Astrocyte (in vitro differentiated cells and primary cell): ENCODE data around the gene PLEKHF1. TPM values are rescaled to one million over a fixed set of nuclear protein-coding genes. Genes with fewer than 3 reads are reported as not detected.

Experiments
- DNase-seq: peaks from one replicate; pipeline ENCODE4 v3.0.0-alpha.2; 2010; ENCODE audit warnings: low read depth
- FAIRE-seq: peaks from 2 replicates; lab custom pipeline; 2011; peaks lifted over from hg19 to GRCh38; lab: Jason Lieb, UNC
- H2AFZ ChIP-seq: 2 replicates; pipeline ENCODE4 v1.6.0; 2012; ENCODE audit warnings: low read depth, low read length, inconsistent platforms
- H3K27ac ChIP-seq: 2 replicates; pipeline ENCODE4 v1.5.1; 2011; ENCODE audit warnings: low read depth, low read length, inconsistent platforms
- H3K27me3 ChIP-seq: 2 replicates; pipeline ENCODE4 v1.6.0; 2011; ENCODE audit warnings: low read length, inconsistent platforms; ENCODE audit not compliant: insufficient read depth
- H3K36me3 ChIP-seq: 2 replicates; pipeline ENCODE4 v1.5.1; 2011; ENCODE audit warnings: low read length, inconsistent platforms; ENCODE audit not compliant: insufficient read depth
- H3K4me1 ChIP-seq: 2 replicates; pipeline ENCODE4 v1.5.1; 2011; ENCODE audit warnings: low read length, inconsistent platforms; ENCODE audit not compliant: insufficient read depth
- H3K4me2 ChIP-seq: 2 replicates; pipeline ENCODE4 v1.6.0; 2012; ENCODE audit warnings: low read length, inconsistent platforms
- H3K4me3 ChIP-seq: 2 replicates; pipeline ENCODE4 v1.5.1; 2011; ENCODE audit warnings: low read depth, mild to moderate bottlenecking, low read length, inconsistent platforms; ENCODE audit not compliant: insufficient read depth
- H3K79me2 ChIP-seq: 2 replicates; pipeline ENCODE4 v1.6.0; 2012; ENCODE audit warnings: mild to moderate bottlenecking, low read length, inconsistent platforms; ENCODE audit not compliant: insufficient read depth
- H3K9ac ChIP-seq: 2 replicates; pipeline ENCODE4 v1.6.0; 2012; ENCODE audit warnings: mild to moderate bottlenecking, low read length, inconsistent platforms
- H3K9me3 ChIP-seq: 2 replicates; pipeline ENCODE4 v1.5.1; 2012; ENCODE audit warnings: low read depth, mild to moderate bottlenecking, low read length, inconsistent platforms; ENCODE audit not compliant: insufficient read depth
- H4K20me1 ChIP-seq: 2 replicates; pipeline ENCODE4 v1.6.0; 2012; ENCODE audit warnings: low read length, inconsistent platforms; ENCODE audit not compliant: insufficient read depth
- H3K27ac Mint-ChIP-seq: one replicate; pipeline ENCODE4 v1.8.0; 2021; ENCODE audit warnings: mild to moderate bottlenecking, mixed read lengths; ENCODE audit not compliant: unreplicated experiment
- H3K27me3 Mint-ChIP-seq: one replicate; pipeline ENCODE4 v1.8.0; 2021; ENCODE audit warnings: low read depth, mixed read lengths; ENCODE audit not compliant: unreplicated experiment
- H3K36me3 Mint-ChIP-seq: one replicate; pipeline ENCODE4 v1.8.0; 2021; ENCODE audit warnings: low read depth, mixed read lengths; ENCODE audit not compliant: unreplicated experiment
- H3K4me1 Mint-ChIP-seq: one replicate; pipeline ENCODE4 v1.8.0; 2021; ENCODE audit warnings: low read depth, mixed read lengths; ENCODE audit not compliant: unreplicated experiment
- H3K4me3 Mint-ChIP-seq: one replicate; pipeline ENCODE4 v1.8.0; 2021; ENCODE audit warnings: mild to moderate bottlenecking, moderate library complexity, mixed read lengths; ENCODE audit not compliant: unreplicated experiment
- H3K9me3 Mint-ChIP-seq: one replicate; pipeline ENCODE4 v1.8.0; 2021; ENCODE audit warnings: mild to moderate bottlenecking, mixed read lengths; ENCODE audit not compliant: unreplicated experiment
- CTCF ChIP-seq: IDR thresholded peaks from 2 replicates; pipeline ENCODE4 v1.5.1; 2011; ENCODE audit warnings: low read depth, mild to moderate bottlenecking, inconsistent platforms, low read length, moderate library complexity; ENCODE audit not compliant: insufficient read depth
- EZH2 ChIP-seq: IDR thresholded peaks from 2 replicates; pipeline ENCODE4 v1.6.1; 2012; ENCODE audit warnings: mild to moderate bottlenecking, low read length, inconsistent platforms; ENCODE audit not compliant: insufficient read depth
- total RNA-seq: library from RNA; stranded (reverse); gene quantifications from 2 replicates; pipeline ENCODE4 v1.2.1, GENCODE V29; 2021

PLEKHF1 gene
- total RNA-seq, 1 donor from 2014 or later: 13.1 TPM

GRCh38 chr19:29700498-29700897 is 35.2 kb downstream of the PLEKHF1 start:
- Histone ChIP-seq H3K9me3 (no peaks in the 10 kb centered on the region), H3K27me3 (no peaks in the 10 kb centered on the region), H3K4me1 (no peaks in the 10 kb centered on the region), H3K4me3 (no peak overlapping the region), H3K79me2 (no peaks in the 10 kb centered on the region), H3K9ac (no peak overlapping the region), H3K4me2 (no peak overlapping the region), H4K20me1 (peaks cover 28% of the 10 kb centered on the region), H3K27ac (no peak overlapping the region), H3K36me3 (peaks cover 4% of the 10 kb centered on the region), H2AFZ (no peak overlapping the region)
- DNase-seq: no peak
- FAIRE-seq: no peak
- Mint-ChIP-seq H3K4me3 (no peak overlapping the region), H3K36me3 (peaks cover 5% of the 10 kb centered on the region), H3K4me1 (peaks cover 3% of the 10 kb centered on the region), H3K9me3 (no peaks in the 10 kb centered on the region), H3K27me3 (no peaks in the 10 kb centered on the region), H3K27ac (no peak overlapping the region)
- TF ChIP-seq CTCF (no peak), EZH2 (no peak)

GRCh38 chr19:29702161-29702962 is 37.1 kb downstream of the PLEKHF1 start:
- H3K36me3 Mint-ChIP-seq: peaks cover 7% of the 10 kb centered on the region
- TF ChIP-seq CTCF: no peak
- no peak for TF ChIP-seq EZH2
- FAIRE-seq (no peak), DNase-seq (no peak)
- H3K79me2 ChIP-seq: no peaks in the 10 kb centered on the region
- no peak overlapping the region for H3K27ac Mint-ChIP-seq
- no peak overlapping the region for H3K4me3 ChIP-seq
- H3K27me3 ChIP-seq: no peaks in the 10 kb centered on the region
- no peak overlapping the region for H3K4me3 Mint-ChIP-seq
- no peaks in the 10 kb centered on the region for H3K9me3 ChIP-seq
- no peak overlapping the region for H3K27ac ChIP-seq
- H3K4me1 ChIP-seq: no peaks in the 10 kb centered on the region
- no peak overlapping the region for H2AFZ ChIP-seq
- H3K9me3 Mint-ChIP-seq: no peaks in the 10 kb centered on the region
- H3K36me3 ChIP-seq: peaks cover 4% of the 10 kb centered on the region
- H3K9ac ChIP-seq: no peak overlapping the region
- no peak overlapping the region for H3K4me2 ChIP-seq
- H3K27me3 Mint-ChIP-seq: no peaks in the 10 kb centered on the region
- peaks cover 20% of the 10 kb centered on the region for H4K20me1 ChIP-seq
- H3K4me1 Mint-ChIP-seq: peaks cover 3% of the 10 kb centered on the region

GRCh38 chr19:29702963-29703320 is 37.7 kb downstream of the PLEKHF1 start:
- Histone ChIP-seq H3K4me1 (no peaks in the 10 kb centered on the region), H3K36me3 (peaks cover 4% of the 10 kb centered on the region), H3K79me2 (no peaks in the 10 kb centered on the region), H3K27ac (no peak overlapping the region), H2AFZ (no peak overlapping the region), H3K4me2 (no peak overlapping the region), H4K20me1 (peaks cover 20% of the 10 kb centered on the region), H3K27me3 (no peaks in the 10 kb centered on the region), H3K9me3 (no peaks in the 10 kb centered on the region), H3K4me3 (no peak overlapping the region), H3K9ac (no peak overlapping the region)
- Mint-ChIP-seq H3K27ac (no peak overlapping the region), H3K9me3 (no peaks in the 10 kb centered on the region), H3K4me1 (peaks cover 3% of the 10 kb centered on the region), H3K4me3 (no peak overlapping the region), H3K27me3 (no peaks in the 10 kb centered on the region), H3K36me3 (peaks cover 9% of the 10 kb centered on the region)
- no peak for FAIRE-seq
- no peak for TF ChIP-seq CTCF
- DNase-seq: no peak
